ENCODE results near the gene FKBP4. TPM values are rescaled to one million over a fixed set of nuclear protein-coding genes. Genes with fewer than 3 reads are reported as not detected.

FKBP4 gene
- total and polyA plus RNA-seq, 2 donors (not counting 3 experiments of a cell fraction or from before 2014, with no cell fraction given) = 31.0 to 85.6 TPM

- no peaks in the 10 kb centered on the region for H3K9me3 ChIP-seq (replicated peaks; ENCODE audit: control insufficient read depth, insufficient read depth, low read length)
- no peak overlapping the region for H2AFZ ChIP-seq (ENCODE audit: low read depth, low read length)
- H3K4me2 ChIP-seq (ENCODE audit: insufficient read depth, low read length) = no peak overlapping the region
- no peaks in the 10 kb centered on the region for H4K20me1 ChIP-seq (replicated peaks; ENCODE audit: control insufficient read depth, extremely low read depth, insufficient read depth, low read length)
- TF ChIP-seq MAX (IDR thresholded peaks at IDR 0.05; ENCODE audit: insufficient read depth, insufficient read length) = no peak
- TF ChIP-seq FOS (IDR thresholded peaks at IDR 0.05; ENCODE audit: borderline replicate concordance, insufficient read depth, low read length) = no peak
- TF ChIP-seq JUN (IDR thresholded peaks at IDR 0.05; ENCODE audit: borderline replicate concordance, insufficient read depth, insufficient read length, low read depth) = no peak
- TF ChIP-seq POLR2A (IDR thresholded peaks at IDR 0.05; ENCODE audit: low read depth, low read length) = no peak
- no peak for TF ChIP-seq CTCF (IDR thresholded peaks at IDR 0.05; ENCODE audit: extremely low read depth in 1 of 2, insufficient read depth in 1 of 2, low read depth in 1 of 2, low read length in 2 of 2)
- TF ChIP-seq POLR2AphosphoS5 (IDR thresholded peaks at IDR 0.05; ENCODE audit: insufficient read depth, low read depth, low read length) = no peak
- no peak for TF ChIP-seq MYC (IDR thresholded peaks at IDR 0.05; ENCODE audit: low read depth, low read length)
- TF ChIP-seq GATA2 (IDR thresholded peaks at IDR 0.05; ENCODE audit: insufficient read depth, insufficient read length, low read depth, low read length) = no peak
- no peak for TF ChIP-seq EZH2 (IDR thresholded peaks at IDR 0.05; ENCODE audit: borderline replicate concordance, low read depth, low read length, severe bottlenecking)
- H3K79me2 ChIP-seq (ENCODE audit: control insufficient read depth, insufficient read depth, low read length) = no peaks in the 10 kb centered on the region
- H3K4me1 ChIP-seq (ENCODE audit: control insufficient read depth, extremely low read depth, insufficient read depth, low read length) = peaks cover 16% of the 10 kb centered on the region
- intact Hi-C loops (cut with micrococcal nuclease) (no loop called here), dilution Hi-C loops (cut with MboI; ENCODE audit: extremely low pct_ligation_motif_present, low sequenced_read_pairs) (no loop called here)
- no peak overlapping the region for H3K4me3 ChIP-seq (replicated peaks in 1 of 3; ENCODE audit: insufficient read depth in 1 of 3, low read depth in 1 of 3, low read length in 3 of 3)
- H3K36me3 ChIP-seq (ENCODE audit: control insufficient read depth in 2 of 2, extremely low read depth in 1 of 2, insufficient read depth in 2 of 2, low read length in 2 of 2) = no peaks in the 10 kb centered on the region
- no peaks in the 10 kb centered on the region for H3K9me1 ChIP-seq (replicated peaks; ENCODE audit: control insufficient read depth, extremely low read depth, insufficient read depth, low read length)
- no peak for DNase-seq (ENCODE audit: low read depth, low spot score)
- POLR2A ChIA-PET = no interaction called here
- no peak for FAIRE-seq
- H3K27ac ChIP-seq (ENCODE audit: insufficient read depth, low read depth, low read length) = no peak overlapping the region
- no peak overlapping the region for H3K9ac ChIP-seq (replicated peaks; ENCODE audit: extremely low read depth, insufficient read depth, low read length)
- H3K27me3 ChIP-seq (ENCODE audit: control insufficient read depth in 2 of 2, insufficient read depth in 2 of 2, low read length in 2 of 2) = no peaks in the 10 kb centered on the region
- BruUV-seq (replicated peaks) = no TSS peak
- CTCF ChIA-PET = no interaction called here
Observed at GRCh38 chr12:2841056-2841650, 46.4 kb downstream of the FKBP4 start.
